GM18909 (cell line): Measurements from ENCODE around the gene ACTN2.

Experiments used
- ATAC-seq: cut with Tn5 transposase; IDR thresholded peaks from one replicate; pipeline ENCODE4 v1.9.1; 2021; ENCODE audit warnings: mild to moderate bottlenecking; ENCODE audit not compliant: unreplicated experiment, poor library complexity

The ACTN2 gene

GRCh38 chr1:236810018-236810417 lies 123.7 kb downstream of the ACTN2 start:
- no peak for ATAC-seq

GRCh38 chr1:236812334-236813030 lies 126.2 kb downstream of the ACTN2 start:
- ATAC-seq = no peak
